GM12878 (cell line): ENCODE measurements around the gene TLCD3B. TPM values are rescaled to one million over a fixed set of nuclear protein-coding genes. Genes with fewer than 3 reads are reported as not detected.
A peak's percentile ranks its signal among the peaks of the same experiment; 100 is the strongest.

Experiments
- BHLHE40 ChIP-seq, 2 experiments: fragments of 450-650 bp in 1 of 2; IDR thresholded peaks; 2 replicates each; pipeline ENCODE4 v1.6.1; 2011 to 2017; ENCODE audit warnings: low read depth in 2 of 2, borderline replicate concordance in 1 of 2, improper control_type of control experiment in 1 of 2, low read length in 1 of 2, mild to moderate bottlenecking in 1 of 2
- FOXK2 ChIP-seq: fragments of 450-650 bp; IDR thresholded peaks from 2 replicates; pipeline ENCODE4 v1.6.1; 2017; ENCODE audit warnings: mild to moderate bottlenecking, moderate library complexity
- GABPA ChIP-seq: IDR thresholded peaks from 2 replicates; pipeline ENCODE4 v1.6.1; 2014; ENCODE audit warnings: antibody characterized with exemption, low read depth, mild to moderate bottlenecking, inconsistent platforms
- HDAC6 ChIP-seq: fragments of 200-600 bp; sonication (generic); IDR thresholded peaks from one replicate; pipeline ENCODE4 v1.8.0; 2017; ENCODE audit warnings: antibody characterized with exemption; ENCODE audit not compliant: unreplicated experiment
- IKZF1 ChIP-seq: fragments of 450-650 bp; conservative IDR thresholded peaks from 2 replicates; pipeline ENCODE4 v1.6.1; 2017; ENCODE audit warnings: antibody characterized with exemption, mild to moderate bottlenecking
- POLR2AphosphoS2 ChIP-seq: IDR thresholded peaks from 2 replicates; pipeline ENCODE4 v1.6.1; 2011; ENCODE audit warnings: low read depth, mild to moderate bottlenecking, low read length, improper control_type of control experiment, moderate library complexity
- POU2F2 ChIP-seq: IDR thresholded peaks from 3 replicates; pipeline ENCODE4 v1.6.1; 2011; ENCODE audit warnings: low read depth, mild to moderate bottlenecking, low read length, borderline replicate concordance
- TCF3 ChIP-seq: IDR thresholded peaks from 2 replicates; pipeline ENCODE4 v1.6.1; 2012; ENCODE audit warnings: low read depth, mild to moderate bottlenecking, low read length, borderline replicate concordance; ENCODE audit not compliant: insufficient read depth
- YY1 ChIP-seq: IDR thresholded peaks from 2 replicates; pipeline ENCODE4 v1.6.1; 2011; ENCODE audit warnings: low read depth, mild to moderate bottlenecking, low read length
- polyA plus RNA-seq, 11 experiments: library from polyadenylated mRNA; depleted of rRNA in 4 of 11; unstranded in 6 of 11; stranded (reverse) in 5 of 11; fragments of >200 nt; fragmentation: Nextera tagmentation in 4 of 11; fragmentation: Illumina TruSeq in 1 of 11; extraction: Ambion mirVana in 4 of 11; extraction: Trizol in 1 of 11; gene quantifications; 1 replicate in 1 of 11; 2 replicates in 10 of 11; pipeline versions ENCODE4 v1.2.1 to v1.2.3, GENCODE V29; 2011 to 2016; ENCODE audit warnings: inconsistent platforms in 2 of 11, missing spikeins in 2 of 11, low read depth in 1 of 11
- total RNA-seq, 4 experiments: library from RNA; depleted of rRNA in 3 of 4; stranded (reverse); fragments of >200 nt in 3 of 4; fragmentation: Illumina TruSeq in 1 of 4; extraction: Trizol in 1 of 4; gene quantifications; 2 replicates each; pipeline versions ENCODE4 v1.2.1 to v1.2.3, GENCODE V29; 2013 to 2021
- TF ChIP-seq, protein P1 (sequence below), 3 experiments: IDR thresholded peaks in 2 of 3; conservative IDR thresholded peaks in 1 of 3; 2 replicates each; pipeline ENCODE4 v1.5.1; 2011; ENCODE audit warnings: low read depth in 3 of 3, low read length in 3 of 3, mild to moderate bottlenecking in 3 of 3, control low read depth in 2 of 3, moderate library complexity in 2 of 3, inconsistent platforms in 1 of 3, mixed read lengths in 1 of 3; ENCODE audit not compliant: control insufficient read depth in 2 of 3, insufficient read depth in 1 of 3; ENCODE audit errors: extremely low read depth in 1 of 3
- TF ChIP-seq, protein P2 (sequence below): IDR thresholded peaks from 2 replicates; pipeline ENCODE4 v1.6.1; 2011; ENCODE audit warnings: borderline replicate concordance, low read depth, mild to moderate bottlenecking, moderate library complexity, mixed read lengths, low read length; ENCODE audit not compliant: insufficient read depth; ENCODE audit errors: extremely low read length

Gene TLCD3B
- total and polyA plus RNA-seq, 10 of the 15 experiments (the other 5 are each of a cell fraction or from before 2014, with no cell fraction given): 0.05 to 0.51 (median 0.18) TPM; not detected in 4

DNA sequence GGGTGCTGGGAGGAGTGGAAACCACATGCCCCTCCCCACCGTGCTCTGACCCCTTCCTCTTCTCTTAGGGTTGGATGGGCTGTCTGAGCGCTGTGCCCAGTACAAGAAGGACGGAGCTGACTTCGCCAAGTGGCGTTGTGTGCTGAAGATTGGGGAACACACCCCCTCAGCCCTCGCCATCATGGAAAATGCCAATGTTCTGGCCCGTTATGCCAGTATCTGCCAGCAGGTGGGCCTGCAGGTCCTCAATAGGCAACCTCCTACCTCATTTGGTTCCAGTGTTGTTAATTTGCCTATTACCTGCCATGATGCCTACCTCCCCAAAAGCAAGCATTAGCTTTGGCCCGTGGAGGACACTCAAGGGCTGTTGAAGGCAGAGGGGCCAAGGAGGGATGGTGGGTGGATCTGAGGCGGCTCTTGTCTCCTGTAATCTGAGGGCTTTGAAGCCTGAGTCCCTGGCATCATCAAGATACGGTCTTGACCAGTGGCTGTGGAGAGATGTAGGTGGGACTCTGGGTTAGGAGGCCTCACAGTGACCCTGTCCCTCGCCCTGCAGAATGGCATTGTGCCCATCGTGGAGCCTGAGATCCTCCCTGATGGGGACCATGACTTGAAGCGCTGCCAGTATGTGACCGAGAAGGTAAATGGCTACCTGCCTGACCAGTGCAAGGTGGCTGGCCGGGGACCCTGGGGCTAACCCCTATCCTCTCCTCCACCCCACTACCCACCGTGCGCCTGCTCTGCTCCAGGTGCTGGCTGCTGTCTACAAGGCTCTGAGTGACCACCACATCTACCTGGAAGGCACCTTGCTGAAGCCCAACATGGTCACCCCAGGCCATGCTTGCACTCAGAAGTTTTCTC, 37.9 kb upstream of the TLCD3B start (continued):
- TF ChIP-seq, protein P1, sequence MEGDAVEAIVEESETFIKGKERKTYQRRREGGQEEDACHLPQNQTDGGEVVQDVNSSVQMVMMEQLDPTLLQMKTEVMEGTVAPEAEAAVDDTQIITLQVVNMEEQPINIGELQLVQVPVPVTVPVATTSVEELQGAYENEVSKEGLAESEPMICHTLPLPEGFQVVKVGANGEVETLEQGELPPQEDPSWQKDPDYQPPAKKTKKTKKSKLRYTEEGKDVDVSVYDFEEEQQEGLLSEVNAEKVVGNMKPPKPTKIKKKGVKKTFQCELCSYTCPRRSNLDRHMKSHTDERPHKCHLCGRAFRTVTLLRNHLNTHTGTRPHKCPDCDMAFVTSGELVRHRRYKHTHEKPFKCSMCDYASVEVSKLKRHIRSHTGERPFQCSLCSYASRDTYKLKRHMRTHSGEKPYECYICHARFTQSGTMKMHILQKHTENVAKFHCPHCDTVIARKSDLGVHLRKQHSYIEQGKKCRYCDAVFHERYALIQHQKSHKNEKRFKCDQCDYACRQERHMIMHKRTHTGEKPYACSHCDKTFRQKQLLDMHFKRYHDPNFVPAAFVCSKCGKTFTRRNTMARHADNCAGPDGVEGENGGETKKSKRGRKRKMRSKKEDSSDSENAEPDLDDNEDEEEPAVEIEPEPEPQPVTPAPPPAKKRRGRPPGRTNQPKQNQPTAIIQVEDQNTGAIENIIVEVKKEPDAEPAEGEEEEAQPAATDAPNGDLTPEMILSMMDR (IDR thresholded peaks at IDR 0.05 in 2 of 3, conservative IDR thresholded peaks at IDR 0.05 in 1 of 3; ENCODE audit: control insufficient read depth in 2 of 3, extremely low read depth in 1 of 3, insufficient read depth in 1 of 3, low read depth in 3 of 3, low read length in 3 of 3): peak; percentile 32 to 61 (median 48); a peak in 4 of 6 replicates
- TF ChIP-seq POU2F2 (peak; percentile 66; the same call in 1 of the 3 replicates), GABPA (no peak), POLR2AphosphoS2 (peak; percentile 6; the same call in 1 of the 2 replicates), BHLHE40 (IDR thresholded peaks at IDR 0.05; ENCODE audit: borderline replicate concordance in 1 of 2, low read depth in 2 of 2, low read length in 1 of 2) (no peak), TCF3 (no peak), IKZF1 (no peak), FOXK2 (no peak), HDAC6 (no peak), YY1 (peak; percentile 58; the same call in 1 of the 2 replicates)
- TF ChIP-seq, protein P2, sequence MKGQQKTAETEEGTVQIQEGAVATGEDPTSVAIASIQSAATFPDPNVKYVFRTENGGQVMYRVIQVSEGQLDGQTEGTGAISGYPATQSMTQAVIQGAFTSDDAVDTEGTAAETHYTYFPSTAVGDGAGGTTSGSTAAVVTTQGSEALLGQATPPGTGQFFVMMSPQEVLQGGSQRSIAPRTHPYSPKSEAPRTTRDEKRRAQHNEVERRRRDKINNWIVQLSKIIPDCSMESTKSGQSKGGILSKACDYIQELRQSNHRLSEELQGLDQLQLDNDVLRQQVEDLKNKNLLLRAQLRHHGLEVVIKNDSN: no peak
